ENCODE data around the gene BTF3.
"Not testable (repeated sequence)": the region's sequence is repeated elsewhere in the genome, so short reads cannot be mapped to it uniquely, and the experiment has no call there.

The BTF3 gene

DNA sequence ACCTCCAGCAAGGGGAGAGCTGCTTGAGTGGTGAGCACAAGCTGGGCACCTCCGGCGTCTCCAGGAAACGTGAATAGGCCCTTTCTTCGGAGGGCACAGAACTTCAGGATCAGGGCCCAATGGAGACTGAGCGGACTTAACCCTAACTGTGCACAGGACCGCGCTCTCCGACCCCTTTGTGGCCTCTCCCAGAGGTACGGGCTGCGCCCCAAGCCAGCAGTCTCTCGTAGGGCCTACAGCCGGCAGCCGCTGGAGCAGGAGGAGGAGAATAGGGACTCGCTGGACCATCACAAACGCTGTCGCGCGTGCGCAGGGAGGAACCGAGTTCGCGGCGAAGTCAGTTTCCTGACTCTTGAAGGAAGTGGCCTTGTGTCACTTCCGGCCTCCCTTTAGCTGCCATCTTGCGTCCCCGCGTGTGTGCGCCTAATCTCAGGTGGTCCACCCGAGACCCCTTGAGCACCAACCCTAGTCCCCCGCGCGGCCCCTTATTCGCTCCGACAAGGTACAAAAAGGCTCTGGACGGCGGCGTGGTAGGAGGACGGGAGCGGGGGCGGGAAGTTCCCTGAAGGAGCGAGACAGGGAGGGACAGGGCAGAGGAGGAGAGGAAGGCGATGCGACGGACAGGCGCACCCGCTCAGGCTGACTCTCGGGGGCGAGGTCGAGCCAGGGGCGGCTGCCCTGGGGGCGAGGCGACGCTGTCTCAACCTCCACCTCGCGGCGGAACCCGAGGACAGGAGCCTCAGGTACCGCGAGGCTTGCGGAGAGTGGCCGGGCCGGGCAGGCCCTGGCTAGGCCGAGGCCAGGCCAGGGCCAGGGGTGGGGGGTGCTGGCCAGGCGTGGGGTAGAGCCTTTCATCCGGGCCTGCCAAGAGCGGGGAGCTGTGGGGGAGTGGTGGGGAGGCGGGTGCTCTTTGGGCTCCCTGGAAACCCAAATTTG, at the start of gene BTF3:
TSS of gene BTF3 (plus strand) at position 386 of the 936 bp plus-strand sequence. CDS start at position 612, 226 bp downstream.
- DNase-seq (ENCODE audit: low read depth in 1 of 2, low spot score in 1 of 2): peak; percentile 79 to 86

DNA sequence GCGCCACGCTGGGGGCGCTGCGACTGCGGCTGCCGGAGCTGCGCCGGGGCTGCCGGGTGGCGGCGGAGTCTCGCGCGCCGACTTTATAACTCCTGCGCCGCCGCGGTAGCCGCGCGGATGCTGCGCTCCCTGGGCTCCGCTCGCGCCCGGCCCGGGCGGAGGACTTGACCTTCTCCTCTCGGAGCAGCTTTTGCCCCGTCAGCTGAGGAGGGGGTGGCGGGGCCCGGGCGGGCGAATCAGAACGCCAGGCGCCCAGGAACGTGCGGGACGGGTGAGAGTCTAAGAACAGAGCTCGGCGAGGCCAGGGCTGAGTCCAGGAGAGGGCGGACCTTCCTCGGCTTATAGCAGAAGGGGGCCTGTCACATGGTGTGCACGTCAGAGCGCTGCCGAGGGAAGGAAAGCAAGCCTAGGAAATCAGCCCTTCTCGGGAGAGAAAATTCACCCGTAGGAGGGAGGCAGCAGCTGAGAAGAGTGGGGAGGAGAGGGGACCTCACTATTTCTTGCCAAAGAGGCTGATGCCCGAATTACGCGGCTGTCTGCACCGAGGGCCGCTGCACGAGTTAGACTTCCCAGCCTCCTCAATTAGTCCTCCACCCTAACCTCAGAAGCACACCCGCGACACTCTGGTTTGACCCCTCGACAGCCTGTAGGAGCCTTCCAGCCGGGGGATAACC, 49.6 kb upstream of the BTF3 start, which contains the start of gene FOXD1:
TSS of gene FOXD1 (minus strand) at position 315 of the 674 bp plus-strand sequence. CDS start 415 bp downstream, outside the sequence.
- no peak for DNase-seq (ENCODE audit: low read depth in 1 of 2, low spot score in 1 of 2)

DNA sequence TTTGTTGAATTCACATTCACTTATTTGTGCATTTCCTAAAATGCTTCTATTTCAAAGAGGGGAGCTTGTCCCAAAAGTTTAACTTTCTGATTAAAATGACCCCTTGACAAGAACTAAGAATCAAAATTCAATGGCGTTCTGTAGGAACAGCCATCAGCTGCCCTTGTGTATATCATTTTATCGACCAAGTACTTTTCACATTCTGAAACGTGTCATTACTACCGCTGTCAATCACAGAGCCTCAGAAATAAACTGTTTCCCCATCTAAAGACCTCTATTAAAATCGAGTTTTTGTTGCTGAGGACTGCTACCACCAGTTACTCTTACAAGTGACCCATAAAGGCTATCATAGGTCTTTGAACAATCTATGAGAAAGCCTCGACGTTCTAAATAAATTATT, 48.1 kb upstream of the BTF3 start:
- DNase-seq (ENCODE audit: low read depth in 1 of 2, low spot score in 1 of 2): no peak

DNA sequence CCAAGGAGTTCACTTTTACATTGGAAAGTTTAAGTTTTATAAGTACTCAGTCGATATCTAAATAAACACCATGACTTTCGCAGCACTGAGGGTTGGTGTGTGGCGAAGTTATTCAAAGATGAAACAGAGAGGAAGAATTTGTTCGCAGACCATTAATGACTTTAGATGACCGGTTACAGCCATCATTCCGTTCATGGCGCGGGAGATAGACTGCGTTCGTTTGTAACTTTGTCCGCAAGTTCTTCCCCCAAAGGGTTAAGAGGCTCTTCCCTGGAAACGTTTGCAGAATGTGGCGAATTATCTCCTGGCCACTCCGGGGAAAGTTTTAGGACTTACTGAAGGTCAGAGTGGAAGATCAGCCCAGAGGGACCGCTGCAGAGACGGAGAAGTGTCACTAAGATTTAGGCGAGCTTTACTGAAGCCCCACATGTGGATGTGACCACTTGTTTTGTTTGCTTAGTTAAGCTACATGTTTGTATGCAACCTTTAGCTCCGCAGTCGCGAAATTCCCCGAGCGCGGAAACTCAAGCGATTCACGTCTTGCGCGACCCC, 47.5 kb upstream of the BTF3 start:
- no peak for DNase-seq (ENCODE audit: low read depth in 1 of 2, low spot score in 1 of 2)

DNA sequence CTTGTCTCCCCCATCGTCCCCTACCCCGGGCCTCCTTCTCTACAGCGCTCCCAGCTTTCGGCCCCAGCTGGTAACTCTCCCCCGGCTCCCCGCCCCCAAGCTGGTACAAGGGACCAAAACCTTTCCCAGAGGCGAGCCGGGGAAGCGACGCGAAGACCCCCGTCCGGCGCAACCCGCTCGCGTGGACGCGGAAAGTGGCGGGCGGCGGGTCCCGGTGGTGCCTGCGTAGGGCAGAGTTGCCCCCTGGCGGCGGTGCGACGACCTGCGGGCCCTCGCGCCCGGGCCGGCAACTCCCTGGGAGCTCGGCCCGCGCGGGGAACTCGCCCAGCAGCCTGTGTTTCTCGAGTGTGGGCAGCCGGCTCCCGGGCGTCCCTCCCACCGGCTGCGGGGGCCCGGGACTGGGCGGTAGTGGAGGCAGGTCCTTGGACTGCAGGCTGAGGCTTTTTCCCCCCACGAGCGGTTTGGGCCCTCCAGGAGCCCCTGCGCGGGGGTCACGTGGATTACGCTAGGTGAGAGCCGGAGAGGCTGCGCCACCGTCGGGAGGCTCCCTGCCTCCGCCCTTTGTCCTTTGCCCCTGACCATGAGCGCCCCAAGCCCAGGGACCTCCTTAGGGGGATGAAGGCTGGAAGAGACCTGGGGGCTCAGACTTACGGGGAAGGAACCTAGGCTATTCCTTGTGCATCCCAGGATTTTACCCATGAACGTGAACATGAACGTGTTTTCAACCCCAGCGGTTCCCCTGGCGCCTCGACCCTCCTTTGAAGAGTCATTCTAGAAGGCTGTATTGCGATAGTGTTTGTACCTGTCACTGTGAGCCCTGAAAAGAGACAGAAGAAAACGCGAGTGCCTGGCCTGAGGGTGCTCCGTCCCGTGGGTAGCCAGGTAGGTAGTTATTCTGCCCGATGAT, 46.8 kb upstream of the BTF3 start:
- DNase-seq (ENCODE audit: low read depth in 1 of 2, low spot score in 1 of 2): peak; percentile 34 to 60

DNA sequence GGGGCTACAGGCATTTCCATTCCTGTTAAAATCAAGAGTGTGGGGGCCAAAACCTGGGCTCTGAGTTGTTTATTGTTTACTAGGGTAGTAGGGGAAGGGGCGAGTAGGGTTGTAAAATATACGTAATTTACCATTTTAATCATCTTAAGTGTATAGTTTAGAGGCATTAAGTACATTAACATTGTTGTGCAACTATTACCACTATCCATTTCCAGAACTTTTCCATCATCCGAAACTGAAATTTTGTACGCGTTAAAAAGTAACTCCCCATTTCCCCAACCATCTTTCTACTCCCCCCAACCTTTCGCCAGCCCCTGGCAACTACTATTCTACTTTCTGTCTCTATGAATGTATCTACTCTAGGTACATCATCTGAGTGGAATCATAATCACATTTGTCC, 46.0 kb upstream of the BTF3 start:
- DNase-seq (ENCODE audit: low read depth in 1 of 2, low spot score in 1 of 2): no peak

DNA sequence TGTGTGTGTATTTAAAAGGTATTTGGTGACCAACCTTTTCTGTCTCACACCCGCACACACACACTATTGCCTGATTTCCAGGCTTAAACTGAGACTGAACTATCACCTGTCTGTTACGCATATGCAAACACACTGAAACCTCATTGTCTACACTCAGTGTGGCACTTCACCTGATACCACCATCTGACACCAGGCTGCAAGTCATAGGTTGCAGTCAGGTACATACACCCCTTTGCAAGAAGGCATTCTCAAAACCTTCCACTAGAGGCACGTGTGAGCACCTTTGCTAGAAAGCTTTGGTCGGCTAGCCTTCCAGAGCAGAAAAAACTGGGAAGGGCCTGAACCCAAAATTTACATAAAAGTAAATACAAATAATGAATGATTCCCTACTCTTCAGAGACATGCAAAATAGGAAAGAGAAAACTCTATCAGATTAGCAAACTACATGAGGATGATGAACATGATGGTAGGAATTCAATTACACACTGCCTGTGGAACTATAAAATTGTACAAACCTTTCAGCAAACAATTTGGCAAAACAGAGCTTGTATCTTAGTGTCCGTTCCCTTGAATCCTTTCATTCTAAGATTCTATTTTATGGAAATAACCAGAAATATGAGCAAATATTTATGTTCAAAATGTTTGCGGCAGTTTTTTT, 43.7 kb upstream of the BTF3 start:
- DNase-seq (ENCODE audit: low read depth in 1 of 2, low spot score in 1 of 2): no peak

DNA sequence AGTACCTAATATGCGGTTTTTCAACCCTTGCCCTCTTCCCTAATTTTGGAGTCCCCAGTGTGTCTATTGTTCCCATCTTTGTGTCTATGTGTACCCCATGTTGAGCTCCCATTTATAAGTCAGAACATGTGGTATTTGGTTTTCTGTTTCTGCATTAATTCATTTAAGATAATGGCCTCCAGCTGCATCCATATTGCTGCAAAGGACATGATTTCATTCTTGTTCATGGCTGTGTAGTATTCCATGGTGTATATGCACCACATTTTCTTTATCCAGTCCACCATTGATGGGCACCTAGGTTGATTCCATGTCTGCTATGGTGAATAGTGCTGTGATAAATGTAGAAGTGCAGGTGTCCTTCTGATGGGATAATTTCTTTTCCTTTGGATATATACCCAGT, 41.8 kb upstream of the BTF3 start:
- not testable (repeated sequence) for DNase-seq (ENCODE audit: low read depth in 1 of 2, low spot score in 1 of 2)

DNA sequence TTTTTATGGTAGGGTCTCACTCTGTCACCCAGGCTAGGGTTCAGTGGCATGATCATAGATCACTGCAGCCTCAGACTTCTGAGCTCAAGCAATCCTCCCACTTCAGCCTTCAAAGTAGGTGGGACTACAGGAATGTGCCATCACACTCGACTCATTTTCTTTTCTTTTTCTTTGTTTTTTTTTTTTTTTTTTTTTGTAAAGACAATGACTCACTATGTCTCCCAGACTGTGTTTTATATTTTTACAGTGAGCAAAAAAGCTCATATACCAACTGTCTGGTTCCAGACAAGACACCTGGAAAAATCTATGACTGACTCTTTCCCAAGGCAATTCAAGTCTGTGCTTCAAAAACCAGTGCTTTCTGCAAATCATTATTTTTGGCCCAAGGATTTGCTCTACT, 38.9 kb upstream of the BTF3 start:
- DNase-seq (ENCODE audit: low read depth in 1 of 2, low spot score in 1 of 2): no peak

DNA sequence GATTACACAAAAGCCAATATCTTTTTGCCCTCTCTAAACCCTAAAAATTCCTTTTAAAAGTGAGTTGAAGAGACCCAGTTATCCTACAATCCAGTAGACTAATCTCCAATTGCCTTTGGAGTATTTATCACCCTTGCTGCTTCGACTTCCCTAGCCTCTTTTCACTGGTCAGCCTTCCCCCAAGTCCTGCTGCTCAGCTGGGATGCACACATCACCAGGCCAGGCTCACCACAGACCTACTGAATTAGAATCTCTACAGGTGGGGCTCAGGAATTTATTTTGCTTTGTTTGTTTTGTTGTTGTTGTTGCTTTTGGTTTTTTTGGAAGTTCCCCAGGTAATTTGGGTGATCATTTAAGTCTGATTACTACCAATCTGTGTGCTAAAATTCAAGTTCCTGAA, 38.1 kb upstream of the BTF3 start:
- no peak for DNase-seq (ENCODE audit: low read depth in 1 of 2, low spot score in 1 of 2)

DNA sequence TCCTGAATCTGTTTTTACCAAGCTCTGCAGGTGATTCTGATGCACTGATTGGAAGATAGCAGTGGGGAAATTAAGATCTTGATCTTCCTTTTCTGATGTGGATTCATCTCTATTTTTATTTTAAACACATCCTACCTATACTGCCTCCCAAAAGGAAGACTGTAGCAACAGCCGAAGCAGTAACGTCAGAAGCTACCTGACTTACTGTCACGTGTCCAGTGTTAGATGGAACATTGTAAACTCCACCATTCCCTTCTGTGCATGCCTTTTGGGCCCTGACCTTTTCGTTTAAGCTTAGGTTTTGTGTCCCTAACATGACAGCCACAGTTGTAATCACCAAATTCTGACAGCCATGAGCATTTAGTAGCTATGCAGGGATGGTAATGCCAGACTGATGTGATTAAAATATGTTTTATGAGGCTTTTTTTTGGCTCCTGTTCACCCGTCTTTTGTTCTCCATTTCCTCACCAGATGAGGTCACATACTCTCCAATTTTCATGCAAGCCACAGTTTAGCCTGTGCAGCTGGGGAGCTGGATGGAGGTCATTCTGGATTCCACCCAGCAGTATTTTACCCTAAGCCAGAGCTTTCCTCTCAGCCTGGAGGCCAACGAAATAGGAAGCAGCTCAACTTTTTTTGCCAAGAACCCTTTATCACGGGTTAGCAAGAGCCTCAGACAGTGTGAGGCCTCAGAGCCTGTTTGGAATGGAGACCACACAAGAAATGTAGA, 34.1 kb upstream of the BTF3 start:
- DNase-seq (ENCODE audit: low read depth in 1 of 2, low spot score in 1 of 2): no peak

DNA sequence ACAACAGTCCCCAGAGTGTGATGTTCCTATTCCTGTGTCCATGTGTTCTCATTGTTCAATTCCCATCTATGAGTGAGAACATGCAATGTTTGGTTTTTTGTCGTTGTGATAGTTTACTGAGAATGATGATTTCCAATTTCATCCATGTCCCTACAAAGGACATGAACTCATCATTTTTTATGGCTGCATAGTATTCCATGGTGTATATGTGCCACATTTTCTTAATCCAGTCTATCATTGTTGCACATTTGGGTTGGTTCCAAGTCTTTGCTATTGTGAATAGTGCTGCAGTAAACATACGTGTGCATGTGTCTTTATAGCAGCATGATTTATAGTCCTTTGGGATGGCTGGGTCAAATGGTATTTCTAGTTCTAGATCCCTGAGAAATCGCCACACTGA, 29.6 kb upstream of the BTF3 start:
- DNase-seq (ENCODE audit: low read depth in 1 of 2, low spot score in 1 of 2): not testable (repeated sequence)

DNA sequence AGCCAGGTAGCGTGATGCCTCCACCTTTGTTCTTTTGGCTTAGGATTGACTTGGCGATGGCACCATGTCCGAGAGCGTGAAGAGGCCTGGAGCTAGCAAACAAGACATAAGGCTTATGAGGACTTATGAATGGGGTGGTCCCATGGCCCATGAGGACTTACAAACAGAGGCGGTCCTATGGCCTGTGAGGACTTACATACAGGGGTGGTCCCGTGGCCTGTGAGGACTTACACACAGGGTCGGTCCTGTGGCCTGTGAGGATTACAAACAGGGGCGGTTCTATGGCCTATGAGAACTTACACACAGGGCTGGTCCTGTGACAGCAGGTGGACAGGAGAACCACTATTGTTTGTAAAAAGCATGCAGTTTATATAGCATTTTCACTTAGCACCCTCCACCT, 28.4 kb upstream of the BTF3 start:
- DNase-seq (ENCODE audit: low read depth in 1 of 2, low spot score in 1 of 2): no peak

DNA sequence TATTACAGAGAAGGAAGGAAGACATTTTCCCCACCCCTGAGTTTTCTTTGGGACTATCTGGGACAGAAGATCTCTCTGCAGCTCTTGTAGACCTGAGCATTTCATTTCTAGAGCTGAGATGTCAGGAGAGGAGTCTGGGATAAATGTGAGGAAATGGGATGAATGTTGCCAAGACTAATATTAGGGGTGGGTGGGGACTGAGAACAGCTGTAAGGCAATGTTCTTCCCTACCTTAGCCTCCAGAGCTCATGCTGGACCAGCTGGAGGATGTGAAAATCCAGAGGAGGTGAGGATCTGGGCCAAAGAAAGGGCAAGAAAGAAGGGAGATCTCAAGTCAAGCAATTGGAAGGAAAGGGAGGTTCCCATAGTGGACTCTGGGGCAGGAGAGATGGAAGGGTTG, 26.6 kb upstream of the BTF3 start:
- DNase-seq (ENCODE audit: low read depth in 1 of 2, low spot score in 1 of 2): no peak

DNA sequence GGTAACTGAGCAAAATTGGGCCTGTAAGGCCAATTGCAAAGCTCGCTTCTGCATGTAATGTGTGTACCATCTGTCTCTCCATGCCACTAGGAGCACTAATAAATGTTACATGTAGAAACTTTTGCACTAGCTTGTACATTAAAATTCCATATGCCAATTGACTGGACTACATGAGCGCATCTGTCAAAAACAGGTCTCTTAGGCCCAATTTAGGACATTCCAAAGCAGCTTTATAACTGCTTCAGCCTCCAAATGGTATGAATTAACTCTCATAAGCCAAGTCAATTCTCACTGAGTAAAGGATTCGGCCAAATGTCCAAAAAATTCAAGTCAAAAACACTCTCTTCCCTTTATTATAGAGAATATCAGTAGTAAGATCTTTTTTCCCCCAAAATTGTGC, 26.1 kb upstream of the BTF3 start:
- no peak for DNase-seq (ENCODE audit: low read depth in 1 of 2, low spot score in 1 of 2)

DNA sequence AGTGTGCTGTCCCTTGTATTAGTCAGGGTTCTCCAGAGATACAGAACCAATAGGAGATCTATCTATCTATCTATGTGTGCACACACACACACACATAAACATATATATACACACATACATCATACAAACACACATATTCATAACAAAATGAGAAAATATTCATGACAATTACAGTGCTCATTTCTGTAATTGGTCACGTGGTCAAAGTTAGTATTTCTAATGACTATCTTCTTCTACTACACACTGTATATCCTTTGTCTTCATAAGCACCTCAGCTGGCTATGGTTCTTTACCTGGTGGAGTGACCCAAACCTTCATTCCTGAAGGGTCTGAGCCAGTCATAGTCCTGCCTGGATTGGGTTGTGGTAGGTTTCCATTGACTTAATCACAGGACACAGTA, 17.7 kb upstream of the BTF3 start:
- DNase-seq (ENCODE audit: low read depth in 1 of 2, low spot score in 1 of 2): no peak

DNA sequence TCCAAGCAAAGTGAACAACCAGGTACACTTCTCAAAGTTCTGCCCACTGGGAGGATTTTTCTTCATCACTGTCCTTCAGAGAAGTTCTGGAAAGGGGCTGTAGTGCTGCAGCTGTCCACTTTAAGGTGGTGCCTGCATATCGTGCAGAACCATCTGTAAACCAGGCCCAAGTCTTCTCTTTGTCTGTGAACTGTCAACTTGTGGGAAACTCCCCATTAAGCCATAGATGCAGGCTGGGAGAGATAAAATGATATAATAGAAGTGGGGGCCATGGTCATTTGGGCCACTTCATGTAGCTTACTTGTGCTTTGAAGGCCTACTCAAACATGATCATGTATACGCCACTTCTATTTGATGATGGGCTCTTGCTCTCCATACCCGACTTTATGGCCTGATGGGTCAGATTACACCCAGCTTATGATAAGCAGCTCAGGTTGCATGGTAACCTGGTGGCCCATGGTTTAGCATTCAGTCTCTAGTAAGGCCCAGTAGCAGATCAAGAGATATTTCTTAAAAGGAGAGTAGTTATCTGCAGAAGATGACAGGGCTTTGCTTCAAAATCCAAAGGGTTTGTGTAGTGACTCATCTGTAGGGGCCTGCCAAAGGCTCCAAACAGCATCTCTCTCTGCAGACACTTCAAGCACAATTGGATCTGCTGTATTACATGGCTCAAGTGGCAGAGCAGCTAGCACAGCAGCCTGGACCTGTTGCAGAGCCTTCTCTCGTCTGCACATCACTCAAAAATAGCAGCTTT, 15.7 kb upstream of the BTF3 start:
- no peak for DNase-seq (ENCODE audit: low read depth in 1 of 2, low spot score in 1 of 2)

DNA sequence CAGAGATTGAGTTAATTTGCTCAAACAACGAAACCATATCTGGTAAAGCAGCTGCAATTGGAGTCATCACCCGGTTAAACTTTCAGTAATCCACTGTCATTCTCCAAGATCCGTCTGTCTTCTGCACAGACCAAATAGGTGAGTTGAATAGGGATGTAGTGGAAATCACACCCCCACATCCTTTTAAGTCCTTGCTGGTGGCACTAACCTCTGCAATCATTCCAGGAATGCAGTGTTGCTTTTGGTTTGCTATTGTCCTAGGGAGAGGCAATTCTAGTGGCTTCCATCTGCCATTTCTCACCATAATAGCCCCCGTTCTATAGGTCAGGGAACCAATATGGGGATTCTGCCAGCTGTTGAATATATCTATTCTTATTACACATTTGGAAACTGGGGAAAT, 14.6 kb upstream of the BTF3 start:
- no peak for DNase-seq (ENCODE audit: low read depth in 1 of 2, low spot score in 1 of 2)

DNA sequence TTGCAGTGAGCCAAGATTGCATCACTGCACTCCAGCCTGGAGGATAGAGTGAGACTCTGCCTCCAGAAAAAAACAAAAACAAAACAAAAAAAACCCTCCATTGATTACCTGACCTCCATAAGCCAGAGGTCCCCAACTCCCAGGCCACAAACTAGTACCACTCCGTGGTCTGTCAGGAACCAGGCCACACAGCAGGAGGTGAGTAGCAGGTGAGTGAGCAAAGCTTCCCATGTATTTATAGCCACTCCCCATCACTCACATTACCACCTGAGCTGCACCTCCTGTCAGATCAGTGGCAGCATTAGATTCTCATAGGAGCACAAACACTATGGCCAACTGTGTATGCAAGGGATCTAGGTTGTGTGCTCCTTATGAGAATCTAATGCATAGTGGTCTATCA, 13.7 kb upstream of the BTF3 start:
- DNase-seq (ENCODE audit: low read depth in 1 of 2, low spot score in 1 of 2): no peak
